Suprapubic skin (tissue), 4 donors: ENCODE results near the gene SLC22A1. TPM values are rescaled to one million over a fixed set of nuclear protein-coding genes. Genes with fewer than 3 reads are reported as not detected.
"Not testable (repeated sequence)": the region's sequence is repeated elsewhere in the genome, so short reads cannot be mapped to it uniquely, and the experiment has no call there.

Experiments
- DNase-seq, 2 donors: peaks; one replicate each; pipeline ENCODE4 v3.0.0-alpha.2; 2019; ENCODE audit warnings: low spot score in 2 of 2
- H3K27ac ChIP-seq: fragments of 200-600 bp; sonication (generic); one replicate; pipeline ENCODE4 v1.5.1; 2019
- H3K27me3 ChIP-seq: fragments of 200-600 bp; sonication (generic); one replicate; pipeline ENCODE4 v1.5.1; 2019
- H3K36me3 ChIP-seq: fragments of 200-600 bp; sonication (generic); one replicate; pipeline ENCODE4 v1.5.1; 2019
- H3K4me1 ChIP-seq: fragments of 200-600 bp; sonication (generic); one replicate; pipeline ENCODE4 v1.5.1; 2019
- H3K4me3 ChIP-seq: fragments of 200-600 bp; sonication (generic); one replicate; pipeline ENCODE4 v1.5.1; 2019; ENCODE audit warnings: mild to moderate bottlenecking
- H3K9me3 ChIP-seq: fragments of 200-600 bp; sonication (generic); one replicate; pipeline ENCODE4 v1.5.1; 2019
- EP300 ChIP-seq: sonication (generic); formaldehyde crosslinking; IDR thresholded peaks from one replicate; pipeline ENCODE4 v1.6.1; 2017; ENCODE audit warnings: antibody characterized with exemption
- POLR2A ChIP-seq, 2 donors: fragments of 450-650 bp; IDR thresholded peaks; one replicate each; pipeline ENCODE4 v1.6.1; 2017; ENCODE audit warnings: antibody characterized with exemption in 2 of 2, mild to moderate bottlenecking in 2 of 2, moderate library complexity in 2 of 2
- POLR2AphosphoS5 ChIP-seq, 3 donors: sonication (generic); formaldehyde crosslinking; IDR thresholded peaks; one replicate each; pipeline ENCODE4 v1.6.1; 2017; ENCODE audit warnings: antibody characterized with exemption in 3 of 3
- WGBS: methylation state at CpG from one replicate; pipeline ENCODE4 v1.1.5; 2018; 5-methylcytosine and 5-hydroxymethylcytosine counted together
- total RNA-seq, 4 donors: library from RNA; depleted of rRNA; stranded (reverse); fragments of >200 nt; gene quantifications; one replicate each; pipeline ENCODE4 v1.1.0, GENCODE V29; 2016
- TF ChIP-seq, protein P1 (sequence below), 2 donors: fragments of 200-600 bp in 1 of 2; fragments of 450-650 bp in 1 of 2; sonication (generic) in 1 of 2; IDR thresholded peaks; one replicate each; pipeline ENCODE4 v1.5.1; 2016 to 2019; ENCODE audit warnings: antibody characterized with exemption in 2 of 2, mild to moderate bottlenecking in 1 of 2, moderate library complexity in 1 of 2

The SLC22A1 gene
- total RNA-seq, 4 donors from 2014 or later, result 0.26 to 3.9 (median 3.3) TPM; not detected in 1

DNA sequence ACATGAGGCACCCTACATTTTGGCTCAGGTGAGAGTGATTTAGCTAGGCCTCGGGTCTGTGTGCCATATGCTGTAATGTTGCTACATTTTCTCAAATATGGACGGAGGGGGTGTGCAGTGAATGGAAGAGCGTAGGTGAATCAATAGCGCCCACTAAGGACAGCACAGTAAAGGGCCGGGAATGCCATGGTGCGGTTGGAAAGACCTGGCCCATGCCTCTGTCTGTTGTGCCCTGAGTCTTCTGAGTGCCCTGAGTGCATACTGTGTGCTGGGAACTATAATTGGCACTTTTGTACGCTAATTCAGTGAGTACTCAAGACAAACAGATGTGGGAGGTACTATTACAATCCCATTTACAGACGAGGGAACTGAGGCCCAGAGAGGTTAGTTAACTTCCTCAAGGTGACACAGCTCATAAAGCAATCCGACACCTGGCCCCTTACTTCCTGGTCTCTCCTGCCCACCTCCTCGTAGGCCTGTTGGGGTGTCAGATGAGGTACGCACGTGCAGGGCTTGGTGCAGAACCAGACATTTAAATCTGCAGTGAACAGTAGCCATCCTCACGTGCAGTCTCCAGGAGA, 17.3 kb downstream of the SLC22A1 start:
- H3K27ac ChIP-seq, result no peak overlapping the region
- no peaks in the 10 kb centered on the region for H3K36me3 ChIP-seq
- no peak for TF ChIP-seq POLR2A (IDR thresholded peaks at IDR 0.05)
- peaks cover 8% of the 10 kb centered on the region for H3K4me1 ChIP-seq
- no peaks in the 10 kb centered on the region for H3K9me3 ChIP-seq
- H3K4me3 ChIP-seq, result no peak overlapping the region
- 88% methylated on average over 13 of the region's 13 CpGs for WGBS
- no peak for DNase-seq
- no peaks in the 10 kb centered on the region for H3K27me3 ChIP-seq

DNA sequence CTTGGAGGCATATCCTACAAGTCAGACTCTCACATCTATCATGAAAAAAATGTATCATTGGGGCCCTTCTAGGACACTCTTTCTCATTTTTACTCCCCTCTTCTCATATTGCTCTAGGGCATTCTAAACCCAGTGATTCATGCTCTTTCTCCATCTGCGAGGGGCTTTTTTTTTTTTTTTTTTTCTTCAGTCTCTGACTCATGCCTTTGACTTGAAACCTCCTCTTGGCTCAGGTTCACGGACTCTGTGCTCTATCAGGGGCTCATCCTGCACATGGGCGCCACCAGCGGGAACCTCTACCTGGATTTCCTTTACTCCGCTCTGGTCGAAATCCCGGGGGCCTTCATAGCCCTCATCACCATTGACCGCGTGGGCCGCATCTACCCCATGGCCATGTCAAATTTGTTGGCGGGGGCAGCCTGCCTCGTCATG, 17.8 kb downstream of the SLC22A1 start:
- DNase-seq, result no peak
- H3K27ac ChIP-seq, result no peak overlapping the region
- H3K4me3 ChIP-seq, result no peak overlapping the region
- H3K4me1 ChIP-seq, result peaks cover 8% of the 10 kb centered on the region
- TF ChIP-seq EP300 (no peak), POLR2AphosphoS5 (IDR thresholded peaks at IDR 0.05) (no peak), POLR2A (IDR thresholded peaks at IDR 0.05) (no peak)
- TF ChIP-seq, protein P1, sequence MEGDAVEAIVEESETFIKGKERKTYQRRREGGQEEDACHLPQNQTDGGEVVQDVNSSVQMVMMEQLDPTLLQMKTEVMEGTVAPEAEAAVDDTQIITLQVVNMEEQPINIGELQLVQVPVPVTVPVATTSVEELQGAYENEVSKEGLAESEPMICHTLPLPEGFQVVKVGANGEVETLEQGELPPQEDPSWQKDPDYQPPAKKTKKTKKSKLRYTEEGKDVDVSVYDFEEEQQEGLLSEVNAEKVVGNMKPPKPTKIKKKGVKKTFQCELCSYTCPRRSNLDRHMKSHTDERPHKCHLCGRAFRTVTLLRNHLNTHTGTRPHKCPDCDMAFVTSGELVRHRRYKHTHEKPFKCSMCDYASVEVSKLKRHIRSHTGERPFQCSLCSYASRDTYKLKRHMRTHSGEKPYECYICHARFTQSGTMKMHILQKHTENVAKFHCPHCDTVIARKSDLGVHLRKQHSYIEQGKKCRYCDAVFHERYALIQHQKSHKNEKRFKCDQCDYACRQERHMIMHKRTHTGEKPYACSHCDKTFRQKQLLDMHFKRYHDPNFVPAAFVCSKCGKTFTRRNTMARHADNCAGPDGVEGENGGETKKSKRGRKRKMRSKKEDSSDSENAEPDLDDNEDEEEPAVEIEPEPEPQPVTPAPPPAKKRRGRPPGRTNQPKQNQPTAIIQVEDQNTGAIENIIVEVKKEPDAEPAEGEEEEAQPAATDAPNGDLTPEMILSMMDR (IDR thresholded peaks at IDR 0.05), result no peak
- whole genome bisulfite sequencing, result 85% methylated on average over 12 of the region's 12 CpGs
- no peaks in the 10 kb centered on the region for H3K27me3 ChIP-seq
- H3K9me3 ChIP-seq, result no peaks in the 10 kb centered on the region
- no peaks in the 10 kb centered on the region for H3K36me3 ChIP-seq

DNA sequence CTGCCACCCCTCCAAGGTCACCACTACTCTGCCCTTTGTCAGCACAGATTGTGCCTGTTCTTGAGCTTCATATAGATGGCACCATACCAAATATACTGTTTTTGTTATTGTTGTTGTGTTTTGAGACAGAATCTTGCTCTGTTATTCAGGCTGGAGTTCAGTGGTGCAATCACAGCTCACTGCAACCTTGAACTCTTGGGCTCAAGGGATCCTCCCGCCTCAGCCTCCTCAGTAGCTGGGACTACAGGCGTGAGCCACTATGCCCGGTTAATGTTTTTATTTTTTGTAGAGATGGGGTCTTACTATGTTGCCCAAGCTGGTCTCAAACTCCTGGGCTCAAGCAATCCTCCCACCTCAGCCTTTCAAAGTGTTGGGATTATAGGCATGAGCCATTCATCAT, 18.9 kb downstream of the SLC22A1 start:
- not testable (repeated sequence) for H3K9me3 ChIP-seq, H3K27ac ChIP-seq, H3K27me3 ChIP-seq, DNase-seq, H3K36me3 ChIP-seq, H3K4me1 ChIP-seq, H3K4me3 ChIP-seq
- 100% methylated on average over 3 of the region's 3 CpGs for WGBS

DNA sequence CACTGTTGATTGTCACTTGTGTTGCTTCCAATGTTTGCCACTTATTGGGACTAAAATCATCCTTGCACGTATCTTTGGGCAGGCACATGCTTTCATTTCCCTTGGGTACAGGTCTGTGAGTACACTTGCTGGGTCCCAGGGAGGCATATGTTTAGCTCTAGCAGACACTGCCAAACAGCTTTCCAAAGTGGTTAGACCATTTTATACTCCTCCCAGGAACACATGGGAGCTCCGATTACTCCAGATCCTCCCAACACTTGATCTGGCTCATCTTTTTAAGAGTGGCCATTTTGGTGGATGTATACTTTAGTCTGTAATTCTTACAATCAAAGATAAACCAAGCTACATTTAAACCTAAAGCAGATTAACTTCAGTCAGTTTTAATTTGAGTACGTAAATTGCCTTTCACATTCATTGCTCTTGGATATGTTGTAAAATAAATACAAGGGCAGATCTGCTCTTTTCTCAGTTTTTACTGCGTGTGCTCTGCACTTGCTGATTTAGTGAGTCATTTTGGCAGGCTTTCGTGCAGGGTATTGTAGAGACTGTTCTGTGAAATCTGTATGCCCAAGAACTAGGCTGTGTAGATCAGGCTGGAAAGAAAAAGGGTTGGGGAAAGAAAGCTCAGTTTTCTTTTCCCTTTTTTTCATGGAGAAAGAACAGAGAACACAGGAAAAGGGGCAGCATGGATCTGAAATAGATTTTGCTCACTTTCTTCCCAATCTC, 19.5 kb downstream of the SLC22A1 start:
- no peaks in the 10 kb centered on the region for H3K36me3 ChIP-seq
- TF ChIP-seq POLR2AphosphoS5 (IDR thresholded peaks at IDR 0.05) (no peak), POLR2A (IDR thresholded peaks at IDR 0.05) (no peak), EP300 (no peak)
- TF ChIP-seq, protein P1 (IDR thresholded peaks at IDR 0.05), result no peak
- no peaks in the 10 kb centered on the region for H3K9me3 ChIP-seq
- H3K27me3 ChIP-seq, result no peaks in the 10 kb centered on the region
- 60% methylated on average over 5 of the region's 5 CpGs for WGBS
- no peak overlapping the region for H3K27ac ChIP-seq
- H3K4me1 ChIP-seq, result peaks cover 8% of the 10 kb centered on the region
- no peak overlapping the region for H3K4me3 ChIP-seq
- DNase-seq, result no peak

DNA sequence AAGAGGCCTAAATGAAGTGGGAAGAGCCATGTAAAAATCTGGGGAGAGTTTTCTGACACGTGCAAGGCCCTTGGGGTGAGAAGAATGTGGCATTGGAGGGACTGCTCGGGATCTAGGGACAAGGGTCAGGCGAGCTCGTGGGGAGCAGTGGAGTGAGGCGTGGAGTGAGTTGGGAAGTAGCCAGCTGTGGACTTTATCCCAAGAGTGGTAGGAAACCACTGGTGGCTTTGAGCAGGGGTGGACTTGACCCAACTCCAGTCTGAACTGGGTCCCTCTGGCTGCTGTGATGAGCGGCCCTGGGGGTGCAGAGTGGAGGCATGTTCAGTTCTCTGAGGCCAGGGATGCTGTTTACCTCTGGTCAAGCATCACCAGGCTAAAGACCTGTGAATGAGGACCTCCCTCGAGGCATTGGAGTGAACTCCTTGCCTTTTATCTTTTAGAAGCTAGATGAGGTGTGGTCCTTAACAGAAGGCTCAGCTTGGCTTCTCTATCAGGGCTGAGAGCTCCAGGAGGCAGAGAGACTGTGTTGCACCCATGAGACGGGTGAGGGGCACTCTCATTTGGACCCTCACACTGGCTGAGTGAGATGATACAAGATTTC, 20.6 kb downstream of the SLC22A1 start:
- peaks cover 8% of the 10 kb centered on the region for H3K4me1 ChIP-seq
- H3K27ac ChIP-seq, result no peak overlapping the region

More for the DNA sequence above, 20.6 kb downstream of the SLC22A1 start:
- TF ChIP-seq POLR2AphosphoS5 (IDR thresholded peaks at IDR 0.05) (no peak), POLR2A (IDR thresholded peaks at IDR 0.05) (no peak), EP300 (no peak)
- TF ChIP-seq, protein P1 (IDR thresholded peaks at IDR 0.05), result no peak
- no peaks in the 10 kb centered on the region for H3K9me3 ChIP-seq
- 88% methylated on average over 8 of the region's 8 CpGs for WGBS
- DNase-seq, result no peak
- H3K4me3 ChIP-seq, result no peak overlapping the region
- no peaks in the 10 kb centered on the region for H3K27me3 ChIP-seq
- no peaks in the 10 kb centered on the region for H3K36me3 ChIP-seq
